GM12875 (cell line): ENCODE measurements around the gene TSPO2.

Experiments
- H3K4me3 ChIP-seq: one replicate; pipeline ENCODE4 v1.5.1; 2011; ENCODE audit warnings: low read depth, low read length, control low read depth
- CTCF ChIP-seq: IDR thresholded peaks from 2 replicates; pipeline ENCODE4 v1.5.1; 2011; ENCODE audit warnings: low read depth, mild to moderate bottlenecking, control low read depth, inconsistent platforms, low read length, moderate library complexity, borderline replicate concordance; ENCODE audit not compliant: insufficient read depth

TSPO2 gene

GRCh38 chr6:41049521-41049920 is 7.3 kb downstream of the TSPO2 start:
- TF ChIP-seq CTCF = no peak
- no peak overlapping the region for H3K4me3 ChIP-seq

- no peak overlapping the region for H3K4me3 ChIP-seq
- TF ChIP-seq CTCF = no peak
Observed at GRCh38 chr6:41049955-41050354, 7.7 kb downstream of the TSPO2 start.

- no peak overlapping the region for H3K4me3 ChIP-seq
- no peak for TF ChIP-seq CTCF
Observed at GRCh38 chr6:41050536-41050935, 8.3 kb downstream of the TSPO2 start.

- no peak for TF ChIP-seq CTCF
- H3K4me3 ChIP-seq = no peak overlapping the region
Observed at GRCh38 chr6:41051873-41052272, 9.6 kb downstream of the TSPO2 start.

- TF ChIP-seq CTCF = no peak
- H3K4me3 ChIP-seq = no peak within 1 kb of the TSS
Observed at GRCh38 chr6:41053041-41053440, 10.8 kb downstream of the TSPO2 start, which contains the start of gene APOBEC2. Gene APOBEC2 (plus strand): TSS chr6:41053202. CDS start chr6:41053348, 146 bp downstream.

- H3K4me3 ChIP-seq = no peak overlapping the region
- TF ChIP-seq CTCF = no peak
Observed at GRCh38 chr6:41054511-41054910, 12.2 kb downstream of the TSPO2 start.

GRCh38 chr6:41055149-41055548 is 12.9 kb downstream of the TSPO2 start:
- TF ChIP-seq CTCF = no peak
- no peak overlapping the region for H3K4me3 ChIP-seq
